Gastroesophageal sphincter (tissue), 4 donors: ENCODE results near the gene HOMER2. TPM values are rescaled to one million over a fixed set of nuclear protein-coding genes. Genes with fewer than 3 reads are reported as not detected.
A peak's percentile ranks its signal among the peaks of the same experiment; 100 is the strongest.

Experiments used
- ATAC-seq: fragments of 150-250 bp; one replicate; pipeline ENCODE4 v1.9.1; 2016; ENCODE audit warnings: mild to moderate bottlenecking, moderate library complexity
- H3K27ac ChIP-seq, 4 donors: fragments of 200-600 bp; sonication (generic) in 3 of 4; 1 replicate in 3 of 4; 2 replicates in 1 of 4; pipeline ENCODE4 v1.5.1; 2016 to 2019
- H3K27me3 ChIP-seq: fragments of 200-600 bp; sonication (generic); one replicate; pipeline ENCODE4 v1.5.1; 2019
- H3K36me3 ChIP-seq, 2 donors: fragments of 200-600 bp; sonication (generic); one replicate each; pipeline ENCODE4 v1.5.1; 2019; ENCODE audit warnings: control low read depth in 1 of 2
- H3K4me1 ChIP-seq, 3 donors: fragments of 200-600 bp; sonication (generic); 1 replicate in 2 of 3; 2 replicates in 1 of 3; pipeline ENCODE4 v1.5.1; 2016 to 2019; ENCODE audit warnings: control low read depth in 2 of 3
- H3K4me3 ChIP-seq, 2 donors: fragments of 200-600 bp; sonication (generic); one replicate each; pipeline ENCODE4 v1.5.1; 2019; ENCODE audit warnings: mild to moderate bottlenecking in 1 of 2, moderate library complexity in 1 of 2
- H3K9me3 ChIP-seq, 3 donors: fragments of 200-600 bp; sonication (generic); one replicate each; pipeline ENCODE4 v1.5.1; 2017 to 2019; ENCODE audit warnings: control low read depth in 2 of 3
- CTCF ChIP-seq, 4 experiments: fragments of 200-600 bp in 2 of 4; fragments of 450-650 bp in 2 of 4; sonication (generic) in 1 of 4; IDR thresholded peaks; one replicate each; pipeline ENCODE4 v1.5.1; 2017 to 2019; ENCODE audit warnings: antibody characterized with exemption in 4 of 4, mild to moderate bottlenecking in 2 of 4, moderate library complexity in 2 of 4
- EP300 ChIP-seq: sonication (generic); formaldehyde crosslinking; IDR thresholded peaks from one replicate; pipeline ENCODE4 v1.6.1; 2017; ENCODE audit warnings: antibody characterized with exemption, mild to moderate bottlenecking
- POLR2A ChIP-seq, 2 donors: fragments of 450-650 bp; IDR thresholded peaks; one replicate each; pipeline ENCODE4 v1.6.1; 2017; ENCODE audit warnings: antibody characterized with exemption in 2 of 2, mild to moderate bottlenecking in 2 of 2, moderate library complexity in 1 of 2
- POLR2AphosphoS5 ChIP-seq: sonication (generic); formaldehyde crosslinking; IDR thresholded peaks from one replicate; pipeline ENCODE4 v1.6.1; 2017; ENCODE audit warnings: antibody characterized with exemption
- WGBS, 2 donors: methylation state at CpG; one replicate each; pipeline ENCODE4 v1.1.5; 2018; ENCODE audit warnings: low coverage in 1 of 2; 5-methylcytosine and 5-hydroxymethylcytosine counted together
- total RNA-seq, 4 donors: library from RNA; depleted of rRNA; stranded (reverse); fragments of >200 nt; gene quantifications; one replicate each; pipeline ENCODE4 v1.1.0, GENCODE V29; 2016

The HOMER2 gene
- total RNA-seq, 4 donors from 2014 or later, result 12.0 to 26.8 (median 17.7) TPM

GRCh38 chr15:82831894-82832600 is 120.5 kb downstream of the HOMER2 start:
- Histone ChIP-seq H3K4me1 (peaks cover 0 to 8% (median 0%) of the 10 kb centered on the region in 3 donors), H3K36me3 (peaks cover 7 to 100% of the 10 kb centered on the region in 2 donors), H3K9me3 (no peaks in the 10 kb centered on the region), H3K4me3 (no peak overlapping the region), H3K27ac (peak overlapping the region in 1 of 4 donors; percentile 9), H3K27me3 (no peaks in the 10 kb centered on the region)
- WGBS, 2 donors, result 83 to 86% methylated on average over 2 to 5 of the region's 5 CpGs
- no peak for ATAC-seq
- TF ChIP-seq POLR2A (IDR thresholded peaks at IDR 0.05) (no peak), EP300 (no peak), CTCF (IDR thresholded peaks at IDR 0.05) (no peak), POLR2AphosphoS5 (no peak)

- Histone ChIP-seq H3K4me3 (no peak overlapping the region), H3K27ac (no peak overlapping the region), H3K4me1 (peaks cover 0 to 8% (median 0%) of the 10 kb centered on the region in 3 donors), H3K36me3 (peaks cover 7 to 100% of the 10 kb centered on the region in 2 donors), H3K9me3 (no peaks in the 10 kb centered on the region), H3K27me3 (no peaks in the 10 kb centered on the region)
- ATAC-seq, result no peak
- TF ChIP-seq CTCF (IDR thresholded peaks at IDR 0.05) (no peak), POLR2AphosphoS5 (no peak), EP300 (no peak), POLR2A (IDR thresholded peaks at IDR 0.05) (no peak)
- 80 to 89% methylated on average over 6 to 16 of the region's 18 CpGs for WGBS, 2 donors
These were observed 121.9 kb downstream of the HOMER2 start for GRCh38 chr15:82830427-82831173.

- Histone ChIP-seq H3K36me3 (peaks cover 7 to 100% of the 10 kb centered on the region in 2 donors), H3K27me3 (no peaks in the 10 kb centered on the region), H3K27ac (no peak overlapping the region), H3K9me3 (no peaks in the 10 kb centered on the region), H3K4me3 (no peak overlapping the region), H3K4me1 (peaks cover 0 to 8% (median 0%) of the 10 kb centered on the region in 3 donors)
- ATAC-seq, result no peak
- 71 to 90% methylated on average over 1 to 2 of the region's 4 CpGs for WGBS, 2 donors
- no peak for TF ChIP-seq EP300
- TF ChIP-seq CTCF (IDR thresholded peaks at IDR 0.05), result no peak
- no peak for TF ChIP-seq POLR2AphosphoS5
- no peak for TF ChIP-seq POLR2A (IDR thresholded peaks at IDR 0.05)
These were observed 123.3 kb downstream of the HOMER2 start for GRCh38 chr15:82829234-82829633.

GRCh38 chr15:82828075-82828474 is 124.4 kb downstream of the HOMER2 start:
- no peaks in the 10 kb centered on the region for H3K9me3 ChIP-seq
- peaks cover 0 to 8% (median 0%) of the 10 kb centered on the region in 3 donors for H3K4me1 ChIP-seq
- peaks cover 7 to 100% of the 10 kb centered on the region in 2 donors for H3K36me3 ChIP-seq
- ATAC-seq, result peak; percentile 48
- 67% methylated on average over 1 of the region's 1 CpG; no CpG with 5 or more reads in 1 of the 2 donors for WGBS, 2 donors
- H3K4me3 ChIP-seq, result no peak overlapping the region
- no peak overlapping the region for H3K27ac ChIP-seq
- TF ChIP-seq CTCF (IDR thresholded peaks at IDR 0.05) (no peak), POLR2AphosphoS5 (no peak), POLR2A (IDR thresholded peaks at IDR 0.05) (no peak), EP300 (no peak)
- H3K27me3 ChIP-seq, result no peaks in the 10 kb centered on the region
